Measurements from ENCODE around the gene CC2D1A.

- TF ChIP-seq CTCF (IDR thresholded peaks at IDR 0.05), result no peak
- TF ChIP-seq POLR2A (IDR thresholded peaks at IDR 0.05), result no peak
Observed at GRCh38 chr19:13935765-13936510, 29.9 kb downstream of the CC2D1A start.
